Effector CD4-positive, alpha-beta T cell (primary cell): ENCODE data around the gene MKS1.

Experiments
- DNase-seq: peaks from one replicate; pipeline ENCODE4 v3.0.0-alpha.2; 2020

Gene MKS1

DNA sequence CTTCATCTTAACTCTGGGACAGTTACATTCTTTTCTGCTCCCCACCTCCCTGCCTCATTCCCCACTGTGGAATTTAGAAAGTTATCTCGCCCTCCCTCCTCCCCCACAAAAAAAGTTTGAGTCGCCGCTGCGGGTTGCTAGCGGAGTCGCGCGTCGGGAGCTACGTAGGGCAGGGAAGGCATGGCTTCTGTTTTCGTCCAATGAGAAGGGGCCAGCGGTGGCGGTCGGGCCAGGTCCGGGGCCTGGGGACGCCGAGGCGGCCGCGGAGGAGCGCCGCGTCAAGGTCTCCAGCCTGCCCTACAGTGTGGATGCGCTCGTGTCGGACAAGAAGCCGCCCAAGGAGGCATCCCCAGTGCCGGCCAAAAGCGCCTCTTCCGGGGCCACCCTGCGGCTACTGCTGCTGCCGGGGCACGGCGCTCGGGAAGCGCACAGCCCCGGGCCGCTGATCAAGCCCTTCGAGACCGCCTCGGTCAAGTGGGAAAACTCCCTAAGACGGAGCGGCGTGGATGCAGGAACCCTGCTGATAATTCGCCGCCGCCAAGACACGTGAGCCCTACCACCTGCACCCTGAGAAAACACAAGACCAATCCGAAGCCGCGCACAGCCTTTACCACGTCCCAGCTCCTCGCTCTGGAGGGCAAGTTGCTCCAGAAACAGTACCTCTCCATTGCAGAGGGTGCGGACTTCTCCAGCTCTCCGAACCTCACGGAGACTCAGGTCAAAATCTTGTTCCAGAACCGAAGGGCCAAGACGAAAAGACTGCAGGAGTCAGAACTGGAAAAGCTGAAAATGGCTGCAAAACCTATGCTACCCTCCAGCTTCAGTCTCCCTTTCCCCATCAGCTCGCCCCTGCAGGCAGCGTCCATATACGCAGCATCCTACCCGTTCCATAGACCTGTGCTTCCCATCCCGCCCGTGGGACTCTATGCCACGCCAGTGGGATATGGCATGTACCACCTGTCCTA is 61.9 kb downstream of the MKS1 start:
- peak; percentile 23 for DNase-seq
